Measurements from ENCODE around the gene OR6Q1.
"Not testable (repeated sequence)": the region's sequence is repeated elsewhere in the genome, so short reads cannot be mapped to it uniquely, and the experiment has no call there.

OR6Q1 gene

GRCh38 chr11:58030653-58031052 is at the start of gene OR6Q1:
Gene OR6Q1, plus strand, starts transcription at chr11:58030953. Its CDS starts 0 bp downstream, at chr11:58030953.
- H3K79me2 ChIP-seq (ENCODE audit: insufficient read depth, low read length): no peaks in the 10 kb centered on the region
- no peaks in the 10 kb centered on the region for H3K4me1 ChIP-seq (ENCODE audit: insufficient read depth, low read length)
- H3K4me3 ChIP-seq (ENCODE audit: low read depth in 1 of 2, low read length in 2 of 2): no peak within 1 kb of the TSS
- H3K27ac ChIP-seq (ENCODE audit: low read length): no peak within 1 kb of the TSS
- H2AFZ ChIP-seq (ENCODE audit: low read depth, low read length): no peak within 1 kb of the TSS
- H3K9ac ChIP-seq (ENCODE audit: low read depth, low read length): no peak within 1 kb of the TSS
- no peak for TF ChIP-seq CTCF (IDR thresholded peaks at IDR 0.05; ENCODE audit: borderline replicate concordance, extremely low read depth, low read length, poor library complexity, severe bottlenecking)
- TF ChIP-seq EZH2 (IDR thresholded peaks at IDR 0.05; ENCODE audit: borderline replicate concordance, low read depth, low read length, severe bottlenecking): no peak
- no peaks in the 10 kb centered on the region for H3K36me3 ChIP-seq (ENCODE audit: insufficient read depth, low read length)
- H4K20me1 ChIP-seq (ENCODE audit: insufficient read depth, low read length): no peaks in the 10 kb centered on the region
- ATAC-seq (ENCODE audit: insufficient read depth, low read depth): no peak
- no peak within 1 kb of the TSS for H3K4me2 ChIP-seq (ENCODE audit: insufficient read depth, low read length)
- no peaks in the 10 kb centered on the region for H3K9me3 ChIP-seq (ENCODE audit: insufficient read depth, low read length, severe bottlenecking)
- H3K27me3 ChIP-seq (ENCODE audit: insufficient read depth, low read length, poor library complexity): peaks cover 3% of the 10 kb centered on the region
- no peak for DNase-seq

DNA sequence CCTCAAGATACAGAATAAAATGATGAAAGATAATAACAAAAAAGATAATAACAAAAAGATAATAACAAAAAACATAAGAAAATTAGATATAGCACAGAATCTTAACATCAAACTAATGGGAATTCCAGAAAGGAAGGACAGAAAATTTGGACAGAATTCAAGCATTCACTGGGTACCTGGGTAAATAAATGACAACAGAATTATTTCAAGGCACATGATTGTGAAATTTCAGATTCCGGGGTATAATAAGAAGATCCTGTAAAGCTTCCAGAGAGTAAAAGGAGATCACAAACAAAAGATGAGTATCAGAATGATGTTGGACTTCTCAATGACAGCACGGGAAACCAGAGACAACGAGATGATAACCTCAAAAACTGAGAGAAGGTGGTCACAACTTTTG is 49.2 kb upstream of the OR6Q1 start:
- TF ChIP-seq EZH2 (IDR thresholded peaks at IDR 0.05; ENCODE audit: borderline replicate concordance, low read depth, low read length, severe bottlenecking): no peak
- Histone ChIP-seq H3K9ac (ENCODE audit: low read depth, low read length) (no peak overlapping the region), H3K4me2 (ENCODE audit: insufficient read depth, low read length) (no peak overlapping the region), H3K4me3 (ENCODE audit: low read depth in 1 of 2, low read length in 2 of 2) (no peak overlapping the region), H3K9me3 (ENCODE audit: insufficient read depth, low read length, severe bottlenecking) (no peaks in the 10 kb centered on the region), H3K27ac (ENCODE audit: low read length) (no peak overlapping the region), H3K4me1 (ENCODE audit: insufficient read depth, low read length) (no peaks in the 10 kb centered on the region), H4K20me1 (ENCODE audit: insufficient read depth, low read length) (no peaks in the 10 kb centered on the region), H3K36me3 (ENCODE audit: insufficient read depth, low read length) (no peaks in the 10 kb centered on the region), H2AFZ (ENCODE audit: low read depth, low read length) (no peak overlapping the region), H3K79me2 (ENCODE audit: insufficient read depth, low read length) (no peaks in the 10 kb centered on the region), H3K27me3 (ENCODE audit: insufficient read depth, low read length, poor library complexity) (peaks cover 3% of the 10 kb centered on the region)
- DNase-seq (no peak), ATAC-seq (ENCODE audit: insufficient read depth, low read depth) (no peak)

- Histone ChIP-seq H3K4me1 (ENCODE audit: insufficient read depth, low read length) (no peaks in the 10 kb centered on the region), H3K36me3 (ENCODE audit: insufficient read depth, low read length) (no peaks in the 10 kb centered on the region), H3K9me3 (ENCODE audit: insufficient read depth, low read length, severe bottlenecking) (no peaks in the 10 kb centered on the region), H3K27me3 (ENCODE audit: insufficient read depth, low read length, poor library complexity) (peaks cover 3% of the 10 kb centered on the region), H3K79me2 (ENCODE audit: insufficient read depth, low read length) (no peaks in the 10 kb centered on the region), H3K27ac (ENCODE audit: low read length) (no peak overlapping the region), H3K9ac (ENCODE audit: low read depth, low read length) (no peak overlapping the region), H3K4me3 (ENCODE audit: low read depth in 1 of 2, low read length in 2 of 2) (no peak overlapping the region), H3K4me2 (ENCODE audit: insufficient read depth, low read length) (no peak overlapping the region), H4K20me1 (ENCODE audit: insufficient read depth, low read length) (no peaks in the 10 kb centered on the region), H2AFZ (ENCODE audit: low read depth, low read length) (no peak overlapping the region)
- ATAC-seq (ENCODE audit: insufficient read depth, low read depth): no peak
- DNase-seq: no peak
- TF ChIP-seq EZH2 (IDR thresholded peaks at IDR 0.05; ENCODE audit: borderline replicate concordance, low read depth, low read length, severe bottlenecking) (no peak), CTCF (IDR thresholded peaks at IDR 0.05; ENCODE audit: borderline replicate concordance, extremely low read depth, low read length, poor library complexity, severe bottlenecking) (no peak)
Observed at GRCh38 chr11:57982776-57983175, 48.0 kb upstream of the OR6Q1 start.

DNA sequence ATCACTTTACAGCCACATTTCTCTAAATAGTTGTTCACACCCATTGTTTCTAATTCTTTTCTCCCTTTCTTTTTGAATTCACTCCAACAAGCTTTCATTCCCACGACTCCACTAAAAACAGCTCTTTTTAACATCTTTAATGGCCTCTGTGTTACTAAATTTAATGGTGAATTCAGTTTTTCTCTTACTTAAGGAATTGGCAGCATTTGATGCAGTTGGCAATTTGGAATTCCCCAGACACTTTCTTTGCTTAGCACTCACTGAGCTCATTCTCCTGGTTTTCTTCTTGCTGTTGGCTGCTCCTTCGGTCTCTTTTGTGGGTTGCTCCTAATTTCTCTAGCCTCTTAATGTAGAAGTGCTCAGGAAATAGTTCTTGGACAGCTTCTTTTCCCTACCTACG is 47.6 kb upstream of the OR6Q1 start:
- Histone ChIP-seq H3K4me2 (ENCODE audit: insufficient read depth, low read length) (no peak overlapping the region), H3K79me2 (ENCODE audit: insufficient read depth, low read length) (no peaks in the 10 kb centered on the region), H3K9ac (ENCODE audit: low read depth, low read length) (no peak overlapping the region), H3K27me3 (ENCODE audit: insufficient read depth, low read length, poor library complexity) (peaks cover 3% of the 10 kb centered on the region), H2AFZ (ENCODE audit: low read depth, low read length) (no peak overlapping the region), H3K9me3 (ENCODE audit: insufficient read depth, low read length, severe bottlenecking) (no peaks in the 10 kb centered on the region), H3K4me1 (ENCODE audit: insufficient read depth, low read length) (no peaks in the 10 kb centered on the region), H3K4me3 (ENCODE audit: low read depth in 1 of 2, low read length in 2 of 2) (no peak overlapping the region), H3K36me3 (ENCODE audit: insufficient read depth, low read length) (no peaks in the 10 kb centered on the region), H4K20me1 (ENCODE audit: insufficient read depth, low read length) (no peaks in the 10 kb centered on the region), H3K27ac (ENCODE audit: low read length) (no peak overlapping the region)
- ATAC-seq (ENCODE audit: insufficient read depth, low read depth): no peak
- no peak for DNase-seq
- TF ChIP-seq EZH2 (IDR thresholded peaks at IDR 0.05; ENCODE audit: borderline replicate concordance, low read depth, low read length, severe bottlenecking): no peak
- TF ChIP-seq CTCF (IDR thresholded peaks at IDR 0.05; ENCODE audit: borderline replicate concordance, extremely low read depth, low read length, poor library complexity, severe bottlenecking): no peak

GRCh38 chr11:57999523-57999922 is 31.2 kb upstream of the OR6Q1 start:
- not testable (repeated sequence) for H3K9me3 ChIP-seq (ENCODE audit: insufficient read depth, low read length, severe bottlenecking); H4K20me1 ChIP-seq (ENCODE audit: insufficient read depth, low read length); H3K27ac ChIP-seq (ENCODE audit: low read length); H3K27me3 ChIP-seq (ENCODE audit: insufficient read depth, low read length, poor library complexity); H3K4me2 ChIP-seq (ENCODE audit: insufficient read depth, low read length); H3K4me3 ChIP-seq (ENCODE audit: low read depth in 1 of 2, low read length in 2 of 2); H3K4me1 ChIP-seq (ENCODE audit: insufficient read depth, low read length); H2AFZ ChIP-seq (ENCODE audit: low read depth, low read length); H3K36me3 ChIP-seq (ENCODE audit: insufficient read depth, low read length); H3K9ac ChIP-seq (ENCODE audit: low read depth, low read length); H3K79me2 ChIP-seq (ENCODE audit: insufficient read depth, low read length); DNase-seq; ATAC-seq (ENCODE audit: insufficient read depth, low read depth)

DNA sequence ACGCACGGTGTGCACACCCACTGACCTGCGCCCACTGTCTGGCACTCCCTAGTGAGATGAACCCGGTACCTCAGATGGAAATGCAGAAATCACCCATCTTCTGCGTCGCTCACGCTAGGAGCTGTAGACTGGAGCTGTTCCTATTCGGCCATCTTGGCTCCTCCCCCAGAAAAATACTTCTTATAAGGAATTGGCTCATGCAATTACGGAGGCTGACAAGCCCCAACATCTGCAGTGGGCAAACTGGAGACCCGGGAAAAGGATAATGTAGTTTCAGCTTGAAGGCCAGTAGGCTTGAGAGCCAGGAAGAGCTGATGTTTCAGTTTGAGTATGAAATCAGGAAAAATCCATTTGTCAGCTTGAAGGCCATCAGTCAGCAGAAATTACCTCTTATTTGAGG is 30.7 kb upstream of the OR6Q1 start:
- H3K27ac ChIP-seq (ENCODE audit: low read length); ATAC-seq (ENCODE audit: insufficient read depth, low read depth); H3K9ac ChIP-seq (ENCODE audit: low read depth, low read length); H3K36me3 ChIP-seq (ENCODE audit: insufficient read depth, low read length); H3K4me2 ChIP-seq (ENCODE audit: insufficient read depth, low read length); H3K4me1 ChIP-seq (ENCODE audit: insufficient read depth, low read length); DNase-seq; H3K9me3 ChIP-seq (ENCODE audit: insufficient read depth, low read length, severe bottlenecking); H3K4me3 ChIP-seq (ENCODE audit: low read depth in 1 of 2, low read length in 2 of 2); H4K20me1 ChIP-seq (ENCODE audit: insufficient read depth, low read length); H3K79me2 ChIP-seq (ENCODE audit: insufficient read depth, low read length); H3K27me3 ChIP-seq (ENCODE audit: insufficient read depth, low read length, poor library complexity); H2AFZ ChIP-seq (ENCODE audit: low read depth, low read length): not testable (repeated sequence)

Data from DND-41 (cell line).